ENCODE results near the gene RABEPK. TPM values are rescaled to one million over a fixed set of nuclear protein-coding genes. Genes with fewer than 3 reads are reported as not detected.

Gene RABEPK
- total and polyA plus RNA-seq, 10 of the 15 experiments (the other 5 are each of a cell fraction or from before 2014, with no cell fraction given): 26.9 to 59.8 (median 39.4) TPM

- Histone ChIP-seq H3K36me3 (ENCODE audit: control insufficient read depth in 2 of 2, insufficient read depth in 2 of 2, low read length in 1 of 2) (peaks cover 10 to 34% of the 10 kb centered on the region in 2 experiments), H3K9ac (ENCODE audit: control insufficient read depth, insufficient read depth, low read length) (peak overlapping the region; percentile 81), H3K9me3 (replicated peaks; ENCODE audit: control insufficient read depth, insufficient read depth, low read length) (no peaks in the 10 kb centered on the region), H3K4me2 (ENCODE audit: control insufficient read depth, insufficient read depth) (peak overlapping the region; percentile 94), H3K79me2 (ENCODE audit: control insufficient read depth, insufficient read depth, low read length) (peaks cover 62% of the 10 kb centered on the region), H4K20me1 (ENCODE audit: control insufficient read depth, insufficient read depth) (0 out of 2 replicates have a peak, but pooled peaks cover 5% of the 10 kb centered on the region), H3K27me3 (replicated peaks in 1 of 2; ENCODE audit: control insufficient read depth in 2 of 2, insufficient read depth in 2 of 2, low read length in 1 of 2) (no peaks in the 10 kb centered on the region), H3K27ac (ENCODE audit: control insufficient read depth, insufficient read depth) (peak overlapping the region; percentile 93), H3K4me3 (peak overlapping the region; percentile 95), H3K4me1 (ENCODE audit: control insufficient read depth, insufficient read depth, low read length) (peaks cover 6% of the 10 kb centered on the region), H2AFZ (ENCODE audit: control insufficient read depth, low read depth, low read length) (no peak overlapping the region; the same call in 1 of the 2 replicates)
- ChIA-PET POLR2A (interaction anchor here (0.5 to 3.8 kb wide), 10 partner anchors 12 to 373 kb away, joined by 3 to 39 read pairs (median 4); partner anchors contain the start of genes GAPVD1 and RABEPK), CTCF (interaction anchor here (0.9 to 1.4 kb wide), 3 partner anchors 16 to 131 kb away, joined by 3 to 13 read pairs (median 3); partner anchors contain the start of gene GAPVD1), SMC1A (ENCODE audit: uncharacterized antibody, unreplicated experiment) (interaction anchor here (1.3 to 1.4 kb wide), 3 partner anchors 20 to 54 kb away, joined by 3 to 5 read pairs (median 4); no protein-coding TSS in a partner anchor), RAD21 (ENCODE audit: unreplicated experiment) (interaction anchor here (1.5 to 1.7 kb wide), 2 partner anchors 22 to 25 kb away, joined by 4 to 15 read pairs; partner anchors contain the start of gene GAPVD1)
- 0 out of 4 replicates have a peak, but pooled peaks of 1 of the 2 experiments have one; percentile 7 for TF ChIP-seq BHLHE40 (IDR thresholded peaks at IDR 0.05; ENCODE audit: borderline replicate concordance in 1 of 2, low read depth in 2 of 2, low read length in 1 of 2)
- peak; percentile 56 for TF ChIP-seq MXI1 (IDR thresholded peaks at IDR 0.05; ENCODE audit: low read depth, low read length)
- TF ChIP-seq HDGF (IDR thresholded peaks at IDR 0.05): no peak
- TF ChIP-seq MYB (IDR thresholded peaks at IDR 0.05; ENCODE audit: borderline replicate concordance, low read depth, low read length): no peak
- TF ChIP-seq SMARCA5 (IDR thresholded peaks at IDR 0.05): 0 out of 2 replicates have a peak, but pooled peaks have one; percentile 84
- TF ChIP-seq CUX1 (IDR thresholded peaks at IDR 0.05; ENCODE audit: insufficient replicate concordance, low read depth, low read length): no peak
- in situ Hi-C loops (cut with MboI) (no loop called here), intact Hi-C loops (cut with micrococcal nuclease; ENCODE audit: unreplicated experiment) (loop anchor here (2.0 to 5.0 kb wide), 2 partner anchors 20 to 378 kb away; partner anchors contain the start of genes ARPC5L, GAPVD1 and RPL35)
- no peak for FAIRE-seq
- BruUV-seq (replicated peaks): TSS peak; percentile 78
- no peak for DNase-seq (ENCODE audit: low read depth, low spot score)
- peak; percentile 15 for ATAC-seq
- WGBS (ENCODE audit: insufficient coverage, insufficient replicate concordance, low lambda C conversion rate, missing lambda C conversion rate): 3% methylated on average over 24 of the region's 33 CpGs
These were observed 40.3 kb downstream of the RABEPK start for GRCh38 chr9:125240649-125240999.
